ENCODE data around the gene JUND.

The JUND gene

DNA sequence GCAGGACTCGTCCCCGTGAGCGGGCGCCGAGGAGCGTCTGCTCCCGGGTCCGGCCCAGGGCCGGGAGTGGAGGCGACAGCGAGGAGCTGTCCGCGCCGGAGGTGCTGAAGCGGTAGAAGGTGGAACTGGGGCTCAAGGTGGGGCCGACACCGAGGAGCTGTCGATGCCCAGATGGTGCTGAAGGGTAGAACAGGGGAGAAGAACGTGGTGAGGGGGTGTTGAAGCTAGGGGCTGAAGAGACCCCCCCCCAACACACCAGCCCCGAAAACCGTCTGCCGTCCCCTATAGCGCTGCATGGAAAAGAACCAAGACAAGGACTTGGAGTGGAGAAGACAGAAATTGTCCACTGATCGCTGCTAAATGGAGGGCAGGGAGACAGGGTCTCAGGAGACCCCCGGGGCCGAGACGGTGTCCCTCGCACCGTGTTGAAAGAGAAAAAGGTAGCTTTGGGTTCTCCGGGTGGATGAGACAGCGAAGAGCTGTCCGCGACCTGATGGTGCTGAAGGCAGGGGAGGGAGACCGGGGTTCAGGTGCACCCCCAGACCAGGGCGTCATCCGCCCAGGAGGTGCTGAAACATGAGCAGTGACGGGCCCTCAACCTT lies 48.1 kb downstream of the JUND start:
- TF ChIP-seq, protein P1, sequence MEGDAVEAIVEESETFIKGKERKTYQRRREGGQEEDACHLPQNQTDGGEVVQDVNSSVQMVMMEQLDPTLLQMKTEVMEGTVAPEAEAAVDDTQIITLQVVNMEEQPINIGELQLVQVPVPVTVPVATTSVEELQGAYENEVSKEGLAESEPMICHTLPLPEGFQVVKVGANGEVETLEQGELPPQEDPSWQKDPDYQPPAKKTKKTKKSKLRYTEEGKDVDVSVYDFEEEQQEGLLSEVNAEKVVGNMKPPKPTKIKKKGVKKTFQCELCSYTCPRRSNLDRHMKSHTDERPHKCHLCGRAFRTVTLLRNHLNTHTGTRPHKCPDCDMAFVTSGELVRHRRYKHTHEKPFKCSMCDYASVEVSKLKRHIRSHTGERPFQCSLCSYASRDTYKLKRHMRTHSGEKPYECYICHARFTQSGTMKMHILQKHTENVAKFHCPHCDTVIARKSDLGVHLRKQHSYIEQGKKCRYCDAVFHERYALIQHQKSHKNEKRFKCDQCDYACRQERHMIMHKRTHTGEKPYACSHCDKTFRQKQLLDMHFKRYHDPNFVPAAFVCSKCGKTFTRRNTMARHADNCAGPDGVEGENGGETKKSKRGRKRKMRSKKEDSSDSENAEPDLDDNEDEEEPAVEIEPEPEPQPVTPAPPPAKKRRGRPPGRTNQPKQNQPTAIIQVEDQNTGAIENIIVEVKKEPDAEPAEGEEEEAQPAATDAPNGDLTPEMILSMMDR (IDR thresholded peaks at IDR 0.05; ENCODE audit: control insufficient read depth, extremely low read depth, insufficient read depth) = no peak
- H3K4me3 ChIP-seq (ENCODE audit: low read depth, low read length) = no peak overlapping the region
- DNase-seq (ENCODE audit: low read depth) = no peak

- no peak overlapping the region for H3K4me3 ChIP-seq (ENCODE audit: low read depth, low read length)
- TF ChIP-seq, protein P1 (IDR thresholded peaks at IDR 0.05; ENCODE audit: control insufficient read depth, extremely low read depth, insufficient read depth) = no peak
These were observed 48.7 kb downstream of the JUND start for GRCh38 chr19:18232540-18233223.

DNA sequence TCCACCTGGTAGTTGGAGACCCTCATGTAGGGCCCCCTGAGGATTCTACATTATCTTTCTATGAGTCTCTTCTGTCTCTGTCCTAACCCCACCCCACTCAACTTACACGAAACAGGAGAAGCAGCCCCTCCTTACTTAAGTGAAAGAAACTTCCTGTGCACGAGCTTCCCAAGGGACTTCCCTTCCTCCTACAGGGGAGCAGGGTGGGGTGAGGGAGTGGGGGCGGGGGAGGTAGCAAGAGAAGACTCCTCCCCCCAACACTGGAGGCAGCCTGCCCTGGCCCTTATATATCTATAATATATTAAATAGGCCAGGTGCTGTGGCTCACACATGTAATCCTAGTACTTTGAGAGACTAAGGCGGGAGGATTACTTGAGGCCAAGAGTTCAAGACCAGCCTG lies 49.6 kb downstream of the JUND start:
- TF ChIP-seq, protein P1 (IDR thresholded peaks at IDR 0.05; ENCODE audit: control insufficient read depth, extremely low read depth, insufficient read depth) = no peak
- no peak overlapping the region for H3K4me3 ChIP-seq (ENCODE audit: low read depth, low read length)
- no peak for DNase-seq (ENCODE audit: low read depth)

More at GRCh38 chr19:18232540-18233223, 48.7 kb downstream of the JUND start:
- DNase-seq (ENCODE audit: low read depth) = no peak

DNA sequence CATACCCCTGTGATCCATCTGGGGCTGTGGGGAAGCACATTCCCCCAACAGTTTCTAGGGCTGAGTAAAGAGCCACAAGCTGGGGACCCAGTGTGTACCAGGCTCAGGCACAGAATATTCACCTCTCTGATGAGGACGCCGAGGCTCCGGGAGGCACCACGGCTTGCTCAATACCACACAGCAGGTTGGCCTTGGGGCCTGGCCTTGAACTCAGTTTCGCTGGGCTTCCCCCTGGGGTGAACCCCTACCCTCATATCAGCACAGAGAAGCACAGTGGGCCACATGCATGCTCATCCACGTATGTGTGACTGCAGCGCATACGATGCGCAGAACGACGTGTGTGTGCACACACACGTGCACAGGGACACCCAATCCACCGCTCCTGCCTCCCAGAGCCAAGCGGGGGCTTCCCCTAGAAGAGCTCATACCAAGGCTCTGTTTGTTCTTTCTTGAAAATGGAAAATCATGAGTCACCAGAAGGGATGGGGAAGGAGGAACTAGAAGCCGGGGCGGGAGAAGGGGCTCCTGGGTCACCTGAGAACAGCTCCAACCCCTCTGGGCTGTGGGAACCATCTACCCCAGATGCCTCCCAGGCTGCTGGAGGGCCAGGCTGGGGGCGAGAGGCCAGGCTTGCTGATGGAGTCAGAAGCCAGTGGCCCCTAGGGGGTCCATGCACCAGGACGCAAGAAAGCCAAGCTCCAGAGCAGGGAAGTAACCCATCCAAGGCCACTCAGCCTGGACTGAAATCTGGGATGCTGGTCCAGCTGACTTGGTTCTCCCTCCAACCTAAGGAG lies 50.3 kb downstream of the JUND start:
- TF ChIP-seq, protein P1 (IDR thresholded peaks at IDR 0.05; ENCODE audit: control insufficient read depth, extremely low read depth, insufficient read depth) = no peak
- no peak overlapping the region for H3K4me3 ChIP-seq (ENCODE audit: low read depth, low read length)
- no peak for DNase-seq (ENCODE audit: low read depth)

DNA sequence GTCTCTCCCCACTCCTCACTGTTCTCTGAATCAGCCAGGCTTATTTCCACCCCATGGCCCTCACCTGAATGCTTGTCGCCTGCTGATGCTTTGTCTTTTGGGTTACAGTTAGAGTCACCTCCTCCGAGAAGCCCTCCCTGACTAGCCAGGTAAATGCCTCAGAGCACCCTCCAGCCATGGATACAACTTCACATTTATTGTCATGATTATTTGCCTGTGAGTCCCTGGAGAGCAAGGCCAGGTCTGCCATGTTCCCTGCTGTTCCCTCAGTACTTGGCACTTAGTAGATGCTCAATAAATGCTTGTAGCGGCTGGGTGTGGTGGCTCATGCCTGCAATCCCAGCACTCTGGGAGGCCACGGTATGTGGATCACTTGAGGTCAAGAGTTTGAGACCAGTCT lies 51.5 kb downstream of the JUND start:
- H3K4me3 ChIP-seq (ENCODE audit: low read depth, low read length) = no peak overlapping the region
- TF ChIP-seq, protein P1 (IDR thresholded peaks at IDR 0.05; ENCODE audit: control insufficient read depth, extremely low read depth, insufficient read depth) = no peak
- DNase-seq (ENCODE audit: low read depth) = no peak

Measured in LNCaP clone FGC (cell line).